GM12874 (cell line): ENCODE measurements around the gene BCAR3.

Source experiments
- TF ChIP-seq, protein P1 (sequence below): IDR thresholded peaks from 2 replicates; pipeline ENCODE4 v1.5.1; 2011; ENCODE audit warnings: low read depth, mild to moderate bottlenecking, control low read depth, low read length, moderate library complexity; ENCODE audit not compliant: insufficient read depth

BCAR3 gene

DNA sequence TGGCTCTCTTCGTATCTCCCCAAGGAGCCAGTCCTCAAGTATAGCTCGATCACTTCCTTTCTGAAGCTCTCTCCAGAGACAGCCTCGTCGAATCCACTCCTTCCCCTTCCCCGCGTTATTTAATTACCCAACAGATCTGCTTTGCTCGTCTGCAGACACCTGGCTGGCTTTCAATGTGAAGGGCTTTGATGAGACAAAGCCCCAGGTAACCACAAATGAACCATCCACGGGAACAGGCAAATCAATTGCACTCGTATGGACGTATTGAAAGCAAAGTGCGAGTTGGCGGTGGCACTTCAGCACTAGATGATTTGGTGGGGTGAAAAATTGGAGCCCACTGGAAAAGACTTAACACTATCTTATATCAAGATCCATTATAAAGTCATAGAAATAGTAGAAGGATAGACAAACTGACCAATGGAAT, 364 bp upstream of the BCAR3 start:
- TF ChIP-seq, protein P1, sequence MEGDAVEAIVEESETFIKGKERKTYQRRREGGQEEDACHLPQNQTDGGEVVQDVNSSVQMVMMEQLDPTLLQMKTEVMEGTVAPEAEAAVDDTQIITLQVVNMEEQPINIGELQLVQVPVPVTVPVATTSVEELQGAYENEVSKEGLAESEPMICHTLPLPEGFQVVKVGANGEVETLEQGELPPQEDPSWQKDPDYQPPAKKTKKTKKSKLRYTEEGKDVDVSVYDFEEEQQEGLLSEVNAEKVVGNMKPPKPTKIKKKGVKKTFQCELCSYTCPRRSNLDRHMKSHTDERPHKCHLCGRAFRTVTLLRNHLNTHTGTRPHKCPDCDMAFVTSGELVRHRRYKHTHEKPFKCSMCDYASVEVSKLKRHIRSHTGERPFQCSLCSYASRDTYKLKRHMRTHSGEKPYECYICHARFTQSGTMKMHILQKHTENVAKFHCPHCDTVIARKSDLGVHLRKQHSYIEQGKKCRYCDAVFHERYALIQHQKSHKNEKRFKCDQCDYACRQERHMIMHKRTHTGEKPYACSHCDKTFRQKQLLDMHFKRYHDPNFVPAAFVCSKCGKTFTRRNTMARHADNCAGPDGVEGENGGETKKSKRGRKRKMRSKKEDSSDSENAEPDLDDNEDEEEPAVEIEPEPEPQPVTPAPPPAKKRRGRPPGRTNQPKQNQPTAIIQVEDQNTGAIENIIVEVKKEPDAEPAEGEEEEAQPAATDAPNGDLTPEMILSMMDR = no peak

DNA sequence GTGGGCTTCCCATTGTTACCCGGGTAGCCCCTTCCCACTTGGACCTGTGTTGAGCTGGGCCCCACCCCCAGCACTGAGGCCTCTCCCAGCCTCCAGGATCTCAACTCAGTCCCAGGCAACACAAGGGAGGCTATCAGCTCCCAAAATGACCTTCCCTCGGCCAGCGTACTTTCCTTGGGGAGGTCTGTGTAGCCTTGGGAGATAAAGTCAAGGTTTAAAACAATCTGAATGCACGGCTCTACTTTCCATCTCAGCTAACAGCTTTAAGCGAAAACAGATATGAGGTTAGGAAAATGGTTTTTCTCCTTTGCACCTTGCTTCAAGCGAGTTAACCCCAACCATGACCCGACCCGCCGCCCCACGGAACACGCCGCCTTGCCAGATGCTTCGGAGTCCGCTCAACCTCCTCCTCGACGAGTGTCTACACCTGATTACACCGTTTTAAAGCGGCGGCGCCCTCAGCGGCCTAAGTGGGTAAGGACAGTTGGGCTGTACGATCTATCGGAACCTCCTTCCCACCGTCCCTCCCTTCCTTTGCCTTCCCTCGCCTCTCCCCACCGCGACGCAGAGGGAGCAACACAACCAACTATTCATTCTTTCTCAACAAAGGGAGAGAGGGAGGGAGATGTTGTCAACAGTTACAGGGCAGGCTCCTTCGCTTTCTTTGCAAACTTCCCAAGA, 1.1 kb downstream of the BCAR3 start:
- TF ChIP-seq, protein P1 = peak; percentile 69

DNA sequence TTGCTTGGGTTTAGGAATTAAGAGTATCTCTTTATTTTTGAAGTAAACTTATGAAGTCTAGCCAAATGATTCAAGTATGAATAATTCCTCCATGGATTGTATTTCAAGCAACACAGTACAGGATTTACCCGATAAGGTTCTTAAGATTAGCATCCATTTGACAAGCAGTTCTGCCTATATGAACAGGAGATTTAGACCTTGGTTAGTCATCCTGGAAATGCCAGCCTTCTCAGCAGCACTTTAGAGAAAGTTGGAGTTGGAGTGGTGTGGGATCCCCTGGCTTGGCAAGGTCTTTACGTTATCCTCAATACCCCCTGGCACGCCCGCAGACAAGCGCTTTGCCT, 1.6 kb downstream of the BCAR3 start:
- TF ChIP-seq, protein P1 = no peak

DNA sequence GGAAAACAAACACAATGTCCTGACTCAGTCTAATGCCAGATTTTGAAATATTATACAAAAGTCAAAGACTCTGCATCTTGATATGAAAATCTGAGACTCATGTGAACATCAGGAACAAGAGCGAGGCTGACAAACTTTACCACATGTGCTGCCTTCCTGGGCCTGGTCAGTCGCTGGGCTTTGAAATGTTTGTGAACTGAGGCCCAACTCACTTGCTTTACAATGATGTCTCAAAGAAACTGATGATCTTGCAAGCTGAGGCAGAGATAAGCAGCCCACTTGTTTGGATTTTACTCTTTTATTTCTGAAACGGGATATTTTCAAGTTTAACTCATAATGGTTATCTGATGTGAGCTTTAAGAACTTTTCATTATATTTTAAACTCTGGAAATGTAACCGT, 2.1 kb downstream of the BCAR3 start:
- TF ChIP-seq, protein P1 = no peak

DNA sequence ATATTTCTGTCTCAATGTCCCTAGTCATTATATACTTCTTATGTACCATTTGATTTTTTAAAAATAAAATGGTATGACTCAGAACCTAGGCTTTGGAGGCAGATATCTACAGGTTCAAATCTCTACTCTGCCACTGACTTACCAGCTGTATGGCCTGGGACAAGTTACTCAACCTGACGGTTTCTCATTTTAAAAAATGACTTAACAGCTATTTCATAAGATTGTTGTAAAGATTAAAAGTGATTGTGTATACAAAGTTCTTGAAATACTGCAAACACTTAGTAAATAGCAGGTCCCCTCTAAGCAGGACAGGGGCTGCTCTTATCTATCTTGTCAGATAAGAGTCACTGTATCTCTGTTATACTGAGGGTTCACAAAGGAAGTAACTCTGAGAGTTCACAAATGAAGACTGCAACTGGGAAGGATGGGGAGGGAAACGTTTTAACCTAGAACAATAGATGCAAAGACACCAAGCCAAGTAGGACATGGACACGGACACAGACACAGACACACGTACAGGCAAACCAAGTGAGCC, 2.6 kb downstream of the BCAR3 start:
- TF ChIP-seq, protein P1 = no peak

DNA sequence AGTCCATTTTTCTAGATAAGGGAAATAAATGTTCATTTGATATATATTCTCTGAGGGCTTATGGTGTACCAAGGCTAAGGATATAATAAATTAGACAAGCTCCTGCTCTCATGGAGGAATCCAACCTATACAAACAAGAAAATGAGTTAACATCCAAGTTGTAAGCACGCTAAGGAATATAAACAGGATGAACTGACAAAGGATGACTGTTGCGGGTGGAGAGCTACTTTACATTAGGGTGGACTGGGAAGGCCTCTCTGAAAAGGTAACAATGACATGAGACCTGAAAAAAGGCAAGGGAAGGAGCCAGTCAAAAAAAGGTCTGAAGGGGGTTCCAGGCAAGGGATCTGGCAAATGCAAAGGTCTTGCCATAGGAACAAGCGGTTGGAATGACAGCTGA, 3.1 kb downstream of the BCAR3 start:
- TF ChIP-seq, protein P1 = no peak

DNA sequence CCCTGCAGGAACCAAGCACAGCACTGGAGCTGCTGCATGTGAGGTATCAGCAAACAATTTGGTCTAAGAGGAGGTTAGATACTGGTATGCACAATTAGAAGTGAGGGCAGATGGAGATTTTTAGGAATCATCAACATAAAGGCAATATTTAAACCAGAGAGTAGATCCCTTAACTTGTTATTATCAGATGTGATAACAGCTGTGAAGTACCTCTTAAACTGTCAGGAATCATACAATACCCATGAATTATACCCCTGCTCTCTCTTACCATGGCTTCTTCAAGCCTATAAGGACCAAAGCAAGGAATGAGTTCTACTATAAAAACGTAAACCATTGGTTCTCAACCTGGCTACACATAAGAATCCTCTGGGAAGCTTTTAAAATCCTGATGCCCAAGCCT, 3.9 kb downstream of the BCAR3 start:
- TF ChIP-seq, protein P1 = no peak

DNA sequence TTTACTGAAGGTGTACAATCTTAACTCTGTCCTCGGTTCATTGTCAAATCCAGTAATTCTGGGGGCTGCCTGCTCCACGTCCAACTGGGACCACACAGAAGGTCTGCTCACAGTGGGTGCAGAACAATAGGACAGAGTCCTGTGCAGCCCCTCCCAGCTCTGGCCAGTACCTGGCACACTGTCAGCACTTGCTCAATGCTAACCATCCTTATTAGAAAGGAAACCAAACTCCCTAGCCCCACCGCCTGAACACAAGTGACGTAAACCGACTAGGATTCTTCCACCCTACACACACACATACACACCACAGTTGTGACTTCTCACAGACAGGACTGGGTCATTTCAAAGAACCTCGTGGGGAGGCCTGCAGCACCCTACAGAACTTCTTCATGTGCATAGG, 5.2 kb downstream of the BCAR3 start:
- TF ChIP-seq, protein P1 = no peak
